Right lobe of liver (tissue), 6 donors: ENCODE data around the gene ARPC1B. TPM values are rescaled to one million over a fixed set of nuclear protein-coding genes. Genes with fewer than 3 reads are reported as not detected.

Experiments
- ATAC-seq, 4 donors: fragments of 200-7000 bp; cut with Tn5 transposase; one replicate each; pipeline ENCODE4 v1.9.1; 2020; ENCODE audit warnings: mild to moderate bottlenecking in 4 of 4, moderate library complexity in 4 of 4
- DNase-seq, 3 donors: peaks; one replicate each; pipeline ENCODE4 v3.0.0-alpha.2; 2020
- H3K27ac ChIP-seq, 3 donors: fragments of 200-600 bp; one replicate each; pipeline ENCODE4 v1.8.0; 2022
- H3K27me3 ChIP-seq, 2 donors: fragments of 200-600 bp; one replicate each; pipeline ENCODE4 v1.8.0; 2022
- H3K36me3 ChIP-seq, 4 donors: fragments of 200-600 bp; sonication (generic) in 1 of 4; one replicate each; pipeline versions ENCODE4 v1.5.1 to v1.8.0; 2017 to 2022; ENCODE audit warnings: control low read depth in 1 of 4
- H3K4me1 ChIP-seq, 4 donors: fragments of 200-600 bp; sonication (generic) in 1 of 4; one replicate each; pipeline versions ENCODE4 v1.5.1 to v1.8.0; 2017 to 2022; ENCODE audit warnings: control low read depth in 1 of 4
- H3K4me3 ChIP-seq, 3 donors: fragments of 200-600 bp; one replicate each; pipeline ENCODE4 v1.8.0; 2022
- H3K9me3 ChIP-seq, 4 donors: fragments of 200-600 bp; sonication (generic) in 1 of 4; one replicate each; pipeline versions ENCODE4 v1.5.1 to v1.8.0; 2017 to 2022; ENCODE audit warnings: control low read depth in 1 of 4
- CTCF ChIP-seq, 4 donors: fragments of 200-600 bp in 3 of 4; fragments of 450-650 bp in 1 of 4; IDR thresholded peaks; one replicate each; pipeline versions ENCODE4 v1.5.1 to v1.8.0; 2016 to 2022; ENCODE audit warnings: antibody characterized with exemption in 4 of 4, mild to moderate bottlenecking in 2 of 4
- POLR2A ChIP-seq: fragments of 450-650 bp; IDR thresholded peaks from one replicate; pipeline ENCODE4 v1.6.1; 2017; ENCODE audit warnings: antibody characterized with exemption, mild to moderate bottlenecking
- WGBS: methylation state at CpG from one replicate; pipeline ENCODE4 v1.1.6; 2018; ENCODE audit warnings: low coverage, low lambda C conversion rate; ENCODE audit not compliant: insufficient coverage; ENCODE audit errors: missing lambda C conversion rate; 5-methylcytosine and 5-hydroxymethylcytosine counted together
- intact Hi-C, 2 donors: fragments of 100-400 bp; cut with DNase I; formaldehyde crosslinking; loops; one replicate each; pipeline versions ENCODE4 v1.11.2 to v1.14.1; 2022
- total RNA-seq, 6 experiments: library from RNA; depleted of rRNA in 2 of 6; stranded (reverse); fragments of >200 nt in 2 of 6; fragmentation: NEBNext Ultra II Directional in 3 of 6; extraction: Animal tissue kit (Norgen Biotek cat#: 25700) in 3 of 6; gene quantifications; one replicate each; pipeline versions ENCODE4 v1.1.0 to v1.2.4, GENCODE V29; 2016 to 2023
- donor health status: DM: no; HTN: yes; CAD: no.
- donor health status: DM: no; HTN: no; CAD: no.
- donor health status: DM: no; HTN: no; CAD: no.
- donor health status: DM: no; HTN: yes; CAD: no.
- donor health status: DM: no; HTN: yes; CAD: no.

ARPC1B gene
- total RNA-seq, 6 experiments from 2014 or later = 24.4 to 197 (median 52.7) TPM

- ATAC-seq (peak; percentile 96 to 98 (median 96)), DNase-seq (peak; percentile 96 to 97 (median 97))
- Histone ChIP-seq H3K27me3 (no peaks in the 10 kb centered on the region), H3K9me3 (no peaks in the 10 kb centered on the region), H3K4me1 (peaks cover 0 to 11% (median 5%) of the 10 kb centered on the region in 4 donors), H3K4me3 (peak within 1 kb of the TSS; percentile 65 to 99 (median 99)), H3K36me3 (peaks cover 0 to 10% (median 2%) of the 10 kb centered on the region in 4 donors), H3K27ac (peak within 1 kb of the TSS; percentile 21 to 69 (median 65))
- peak; percentile 62 for TF ChIP-seq POLR2A
- no peak for TF ChIP-seq CTCF (IDR thresholded peaks at IDR 0.05)
- intact Hi-C loops = no loop called here
- WGBS = 2% methylated on average over 6 of the region's 89 CpGs
These were observed 64.3 kb downstream of the ARPC1B start, which contains the start of the genes CPSF4 and PTCD1 for GRCh38 chr7:99438573-99439480. Gene CPSF4 (plus strand): TSS chr7:99438943. CDS start chr7:99439083, 140 bp downstream. Gene PTCD1 (minus strand): TSS chr7:99438798. CDS start chr7:99435242, 3,556 bp downstream.

- H3K4me1 ChIP-seq = peaks cover 0 to 11% (median 5%) of the 10 kb centered on the region in 4 donors
- DNase-seq = no peak
- H3K27me3 ChIP-seq = no peaks in the 10 kb centered on the region
- peaks cover 0 to 9% (median under 1%) of the 10 kb centered on the region in 4 donors for H3K36me3 ChIP-seq
- H3K4me3 ChIP-seq = peak overlapping the region in 1 of 3 donors; percentile 99
- TF ChIP-seq CTCF (IDR thresholded peaks at IDR 0.05) = no peak
- no peak for TF ChIP-seq POLR2A
- no peaks in the 10 kb centered on the region for H3K9me3 ChIP-seq
- ATAC-seq = no peak
- 64% methylated on average over 5 of the region's 9 CpGs for WGBS
- no peak overlapping the region for H3K27ac ChIP-seq
- intact Hi-C loops = no loop called here
These were observed 65.7 kb downstream of the ARPC1B start for GRCh38 chr7:99440195-99440594.

Other genes with a start within 250 kb of the ARPC1B start
- gene SMURF1, start 230.6 kb upstream of the ARPC1B start, total RNA-seq = 10 to 100 TPM in 4 of 6 experiments, 1 to 10 TPM in 2; 8.8 to 14.1 (median 10.9) TPM
- gene KPNA7, start 166.6 kb upstream of the ARPC1B start, total RNA-seq = under 1 TPM in 4 of 6 experiments, not detected in 2; 0.18 to 0.44 (median 0.35) TPM
- gene MYH16, start 101.9 kb upstream of the ARPC1B start, total RNA-seq = not detected
- gene ARPC1A, start 48.8 kb upstream of the ARPC1B start, total RNA-seq = 10 to 100 TPM; 50.0 to 78.0 (median 63.4) TPM
- 10 to 100 TPM; 36.3 to 52.9 (median 39.6) TPM for gene PDAP1, start 33.9 kb downstream of the ARPC1B start, total RNA-seq
- 10 to 100 TPM; 25.6 to 49.2 (median 33.3) TPM for gene BUD31, start 34.2 kb downstream of the ARPC1B start, total RNA-seq
- 1 to 10 TPM; 2.4 to 5.3 (median 2.8) TPM for gene PTCD1, start 64.1 kb downstream of the ARPC1B start, total RNA-seq
- gene CPSF4, start 64.2 kb downstream of the ARPC1B start, total RNA-seq = 10 to 100 TPM; 10.1 to 16.7 (median 12.0) TPM
- gene ATP5MF, start 91.4 kb downstream of the ARPC1B start, total RNA-seq = 1,000 to 10,000 TPM in 2 of 6 experiments, 100 to 1,000 TPM in 4; 134 to 1,633 (median 145) TPM
- 1 to 10 TPM; 2.8 to 5.6 (median 4.0) TPM for gene ZNF789, start 98.2 kb downstream of the ARPC1B start, total RNA-seq
- gene ZNF394, start 125.6 kb downstream of the ARPC1B start, total RNA-seq = 10 to 100 TPM in 2 of 6 experiments, 1 to 10 TPM in 4; 6.6 to 12.3 (median 9.4) TPM
- gene ZKSCAN5, start 129.9 kb downstream of the ARPC1B start, total RNA-seq = 1 to 10 TPM; 2.7 to 4.4 (median 3.1) TPM
- gene FAM200A, start 177.4 kb downstream of the ARPC1B start, total RNA-seq = 1 to 10 TPM; 1.4 to 3.4 (median 2.3) TPM
- gene ZNF655, start 183.9 kb downstream of the ARPC1B start, total RNA-seq = 10 to 100 TPM; 21.5 to 44.4 (median 26.0) TPM
- 1 to 10 TPM in 1 of 6 experiments, under 1 TPM in 3, not detected in 2; 0.25 to 1.4 (median 0.29) TPM for gene TMEM225B, start 223.5 kb downstream of the ARPC1B start, total RNA-seq
- 1 to 10 TPM; 4.5 to 7.4 (median 6.0) TPM for gene ZSCAN25, start 242.2 kb downstream of the ARPC1B start, total RNA-seq